Activated CD4-positive, alpha-beta T cell treated with anti-CD3 and anti-CD28 coated beads for 48 hours (primary cell): ENCODE measurements around the gene ACSM6.
"Not testable (repeated sequence)": the region's sequence is repeated elsewhere in the genome, so short reads cannot be mapped to it uniquely, and the experiment has no call there.

Experiments used
- DNase-seq: peaks from one replicate; pipeline ENCODE4 v3.0.0-alpha.2; 2020

ACSM6 gene

GRCh38 chr10:95217476-95217875 is 23.4 kb downstream of the ACSM6 start:
- no peak for DNase-seq

- DNase-seq = no peak
Measured at GRCh38 chr10:95220539-95220938, 26.5 kb downstream of the ACSM6 start.

- no peak for DNase-seq
Measured at GRCh38 chr10:95221124-95221523, 27.1 kb downstream of the ACSM6 start.

GRCh38 chr10:95225136-95225535 is 31.1 kb downstream of the ACSM6 start:
- DNase-seq = no peak

- DNase-seq = not testable (repeated sequence)
Measured at GRCh38 chr10:95228934-95229723, 35.1 kb downstream of the ACSM6 start.

DNA sequence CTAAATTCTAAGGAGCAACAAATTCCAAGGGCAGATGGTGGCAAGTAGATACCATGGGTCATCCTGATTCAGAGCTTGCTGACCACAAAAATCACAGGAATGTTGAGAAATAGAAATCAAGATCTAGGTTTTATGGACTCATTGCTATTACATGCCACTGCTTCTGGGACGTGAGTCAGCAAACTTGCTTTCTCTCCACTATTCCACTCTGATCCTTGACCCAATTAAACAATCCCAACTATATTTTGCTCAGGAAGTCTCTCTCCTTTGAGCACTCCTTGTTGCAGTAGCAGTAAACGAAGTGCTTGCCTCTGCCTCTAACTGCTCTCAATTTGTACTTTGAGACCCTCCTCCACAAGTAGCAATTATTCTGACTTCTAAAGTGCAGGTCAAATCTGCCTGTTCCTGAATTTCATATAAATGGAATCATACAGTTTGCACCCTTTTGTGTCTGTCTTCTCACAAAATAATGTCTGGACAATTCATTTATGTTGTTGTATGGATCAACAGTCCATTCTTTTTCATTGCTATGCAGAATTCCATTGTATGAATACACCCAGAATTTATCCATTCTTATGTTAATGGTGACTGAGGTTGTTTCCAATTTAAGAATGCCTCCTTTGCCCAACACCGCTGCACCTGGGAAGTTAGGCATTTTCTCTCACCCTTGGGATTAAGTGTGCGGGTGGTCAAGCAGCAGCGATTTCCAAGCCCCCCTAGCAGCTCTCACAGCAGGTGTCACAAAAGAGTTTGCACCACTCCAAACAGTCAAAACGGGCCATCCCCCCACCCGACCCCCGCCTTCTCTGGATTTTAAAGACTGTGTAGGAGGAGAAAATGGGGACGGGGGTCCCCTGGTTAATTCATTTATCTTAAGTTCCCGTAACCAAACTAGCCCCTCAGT is 35.9 kb downstream of the ACSM6 start:
- no peak for DNase-seq

- peak; percentile 54 for DNase-seq
Measured at GRCh38 chr10:95230677-95231586, 36.9 kb downstream of the ACSM6 start.

DNA sequence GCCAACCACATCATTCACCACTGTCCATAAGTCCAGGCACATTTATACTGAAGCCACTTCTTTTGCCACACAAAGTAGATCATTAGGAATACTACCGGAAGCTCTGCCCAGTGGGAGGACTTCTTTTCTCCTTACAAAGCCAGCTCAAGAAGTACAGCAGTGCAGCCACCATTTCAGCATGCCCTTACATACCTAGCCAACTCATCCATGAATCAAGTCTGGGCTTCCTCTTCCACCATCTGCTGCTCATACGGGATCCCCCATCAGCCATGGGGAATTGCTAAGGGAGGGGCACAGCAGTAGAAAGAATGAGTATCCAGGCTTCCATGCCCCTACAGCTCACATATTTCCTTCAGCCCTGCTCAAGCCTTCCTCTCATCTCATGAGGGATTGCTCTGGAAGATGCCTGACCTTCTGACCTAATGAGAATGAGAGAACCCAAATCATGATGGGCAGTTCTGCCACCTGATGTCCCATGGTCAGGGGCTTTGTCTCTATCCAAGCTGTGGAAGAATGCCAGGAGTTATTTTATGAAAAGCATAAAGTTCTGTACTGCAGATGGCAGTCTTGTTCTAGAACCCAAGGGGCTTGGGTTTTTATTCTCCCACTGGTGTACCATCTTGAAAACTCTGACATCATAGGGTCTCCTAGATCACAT is 39.5 kb downstream of the ACSM6 start:
- DNase-seq = no peak

DNA sequence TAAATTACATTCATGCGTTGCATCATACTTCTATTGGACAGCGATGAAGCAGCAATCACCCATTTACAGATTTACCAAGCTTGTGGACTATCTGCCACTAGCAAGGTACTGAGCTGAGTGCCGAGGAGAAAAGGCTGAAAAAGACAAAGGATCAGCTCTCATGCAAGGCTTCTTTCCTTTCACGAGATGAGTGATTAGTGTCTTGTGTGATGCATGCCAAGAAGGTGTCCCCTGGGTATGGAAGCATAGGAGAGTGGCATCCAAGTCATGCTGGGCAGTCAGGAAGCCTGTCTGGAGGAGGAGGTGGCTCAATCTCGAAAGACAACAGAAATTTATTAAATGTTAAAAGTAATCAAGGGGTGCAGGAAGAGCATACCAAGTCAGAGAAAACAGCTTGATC is 40.9 kb downstream of the ACSM6 start:
- DNase-seq = no peak

DNA sequence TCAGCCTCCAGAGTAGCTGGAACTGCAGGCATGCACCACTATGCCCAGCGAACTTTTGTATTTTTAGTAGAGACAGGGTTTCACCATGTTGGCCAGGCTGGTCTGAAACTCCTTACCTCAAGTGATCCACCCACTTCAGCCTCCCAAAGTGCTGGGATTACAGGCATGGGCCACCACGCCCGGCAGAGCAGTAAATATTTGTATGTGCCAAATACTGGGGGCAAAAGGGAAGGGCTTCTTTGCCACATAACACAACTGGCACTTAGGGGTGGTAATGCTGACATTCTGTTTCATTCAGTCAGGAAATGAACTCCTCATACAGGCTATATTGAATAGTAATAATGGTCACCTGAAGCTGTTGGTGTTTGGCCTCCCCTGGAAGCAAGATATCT is 41.6 kb downstream of the ACSM6 start:
- no peak for DNase-seq

DNA sequence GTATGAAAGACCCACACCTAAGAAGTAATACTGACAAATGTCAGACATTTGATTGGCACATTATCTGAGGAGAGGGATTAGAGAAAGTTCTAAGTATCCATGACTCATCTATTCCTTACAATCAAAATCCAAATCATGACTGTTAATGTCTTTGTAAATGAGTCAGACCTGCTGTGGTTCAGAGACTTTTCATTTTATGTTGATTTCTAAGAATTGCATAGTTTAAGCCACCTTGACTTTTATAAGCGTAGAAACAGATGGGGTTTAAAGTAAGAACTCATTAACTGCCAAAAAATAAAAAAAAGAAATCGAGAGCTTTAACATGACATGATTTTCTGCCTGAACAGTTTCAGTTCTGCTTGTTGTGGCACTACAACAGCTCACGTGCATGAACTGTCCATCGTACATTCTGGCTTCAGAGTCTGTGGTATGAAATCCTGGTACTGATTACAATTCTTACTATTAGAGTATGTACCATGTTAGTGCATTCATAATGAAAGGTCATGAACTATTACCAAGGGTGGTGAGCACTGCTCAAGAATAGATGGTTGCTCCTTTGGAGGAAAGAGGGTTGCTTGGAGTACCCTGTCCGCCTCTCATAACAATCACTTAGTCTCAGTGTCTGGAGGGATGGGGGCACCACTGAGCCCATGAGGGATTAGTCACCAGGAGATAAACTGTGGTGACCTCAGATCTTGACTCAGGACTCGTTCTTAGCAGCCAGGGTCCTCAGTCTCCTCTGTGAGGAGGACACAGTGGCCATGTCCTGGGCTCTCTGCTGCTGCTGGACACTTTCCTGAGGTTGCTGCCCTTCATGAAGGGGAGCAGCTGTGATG is 42.2 kb downstream of the ACSM6 start:
- peak; percentile 49 for DNase-seq

DNA sequence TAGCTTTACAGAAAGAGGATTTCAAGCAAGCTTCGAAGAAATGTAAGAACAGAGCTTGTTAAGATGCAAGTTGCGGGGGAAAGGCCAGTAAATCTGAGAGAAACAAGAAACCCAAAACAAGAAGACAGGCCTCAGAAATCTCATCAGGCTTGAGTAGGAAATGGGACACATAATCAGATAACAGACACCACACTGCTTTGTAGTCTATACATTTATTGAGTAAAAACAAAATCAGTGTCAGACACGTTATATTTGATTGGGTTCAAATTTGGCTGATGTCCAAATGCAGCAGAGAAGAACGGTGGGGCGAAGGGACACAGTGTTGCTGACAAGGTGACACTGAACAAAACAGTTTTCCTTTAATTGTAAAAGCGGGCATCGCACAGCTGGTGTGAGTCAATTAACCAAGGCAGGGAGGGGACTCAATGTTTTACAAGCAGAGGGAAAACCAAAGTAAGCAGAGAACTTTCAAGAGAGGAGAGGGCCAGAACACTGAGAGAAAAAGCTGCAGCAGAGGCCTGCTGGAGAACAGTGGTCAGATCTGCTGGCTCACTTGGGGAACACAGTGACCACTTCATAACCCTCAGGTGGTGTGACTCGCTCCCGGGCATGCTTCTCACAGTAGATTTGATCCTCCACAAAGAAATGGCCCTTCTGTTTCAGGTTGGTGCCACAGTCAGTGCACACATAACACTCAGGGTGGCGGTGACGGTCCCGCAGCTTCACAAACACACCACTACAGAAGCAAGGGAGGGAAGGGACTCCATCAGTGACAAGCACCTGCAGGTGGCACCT is 43.5 kb downstream of the ACSM6 start:
- DNase-seq = no peak

DNA sequence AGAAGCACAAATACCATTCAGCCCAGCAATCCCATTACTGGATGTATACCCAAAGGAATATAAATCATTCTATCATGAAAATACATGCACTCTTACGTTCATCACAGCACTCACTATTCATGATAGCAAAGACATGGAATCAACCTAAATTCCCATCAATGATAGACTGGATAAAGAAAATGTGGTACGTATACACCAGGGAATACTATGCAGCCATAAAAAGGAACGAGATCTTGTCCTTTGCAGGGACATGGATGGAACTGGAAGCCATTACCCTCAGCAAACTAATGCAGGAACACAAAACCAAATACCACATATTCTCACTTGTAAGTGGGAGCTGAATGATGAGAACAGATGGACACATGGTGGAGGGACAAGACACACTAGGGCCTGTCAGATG is 46.1 kb downstream of the ACSM6 start:
- not testable (repeated sequence) for DNase-seq

DNA sequence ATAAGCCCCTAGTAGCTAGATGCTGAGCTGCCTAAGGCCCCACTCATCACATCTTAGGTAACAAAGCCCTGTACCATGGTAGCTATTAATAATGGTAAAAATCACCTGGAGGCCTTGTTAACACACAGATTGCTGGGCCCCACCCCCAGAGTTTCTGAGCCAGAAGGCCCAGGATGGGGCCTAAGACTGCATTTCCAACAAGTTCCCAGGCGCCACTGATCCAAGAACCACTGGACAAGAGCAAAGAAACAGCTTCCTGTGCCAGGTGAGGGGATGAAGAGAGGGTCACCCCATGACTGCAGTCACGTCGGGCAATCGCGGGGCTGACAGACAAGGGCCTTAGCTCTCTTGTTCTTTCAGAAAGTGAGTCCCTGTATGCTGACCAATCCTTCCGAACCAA is 46.8 kb downstream of the ACSM6 start:
- DNase-seq = no peak

GRCh38 chr10:95241533-95241932 is 47.5 kb downstream of the ACSM6 start:
- DNase-seq = no peak

- peak; percentile 47 for DNase-seq
Measured at GRCh38 chr10:95242581-95243317, 48.7 kb downstream of the ACSM6 start.

GRCh38 chr10:95243318-95243617 is 49.2 kb downstream of the ACSM6 start:
- no peak for DNase-seq

- DNase-seq = no peak
Measured at GRCh38 chr10:95244152-95244551, 50.1 kb downstream of the ACSM6 start.

- no peak for DNase-seq
Measured at GRCh38 chr10:95245425-95246055, 51.5 kb downstream of the ACSM6 start.
